Loucy (cell line): ENCODE data around the gene ENKUR.
"Not testable (repeated sequence)": the region's sequence is repeated elsewhere in the genome, so short reads cannot be mapped to it uniquely, and the experiment has no call there.

Source experiments
- H2AFZ ChIP-seq: fragments of 200-600 bp; sonication (generic); 2 replicates; pipeline ENCODE4 v1.6.0; 2016; ENCODE audit warnings: antibody characterized with exemption, mild to moderate bottlenecking, low read length, moderate library complexity
- H3F3A ChIP-seq: fragments of 200-600 bp; 2 replicates; pipeline ENCODE4 v1.6.0; 2016; ENCODE audit warnings: antibody characterized with exemption, low read depth, mild to moderate bottlenecking
- H3K27me3 ChIP-seq: fragments of 200-600 bp; sonication (generic); 2 replicates; pipeline ENCODE4 v1.6.1; 2014; ENCODE audit warnings: low read length, mild to moderate bottlenecking; ENCODE audit not compliant: insufficient read depth, poor library complexity, severe bottlenecking
- H3K36me3 ChIP-seq: fragments of 200-600 bp; sonication (generic); 2 replicates; pipeline ENCODE4 v1.6.1; 2016; ENCODE audit warnings: low read length; ENCODE audit not compliant: insufficient read depth
- H3K4me1 ChIP-seq: fragments of 200-600 bp; sonication (generic); 2 replicates; pipeline ENCODE4 v1.5.1; 2014; ENCODE audit warnings: low read length, mild to moderate bottlenecking; ENCODE audit not compliant: insufficient read depth, poor library complexity, severe bottlenecking
- H3K4me2 ChIP-seq: fragments of 200-600 bp; sonication (generic); 2 replicates; pipeline ENCODE4 v1.6.0; 2014; ENCODE audit warnings: antibody characterized with exemption, low read length, low read depth, mild to moderate bottlenecking; ENCODE audit not compliant: poor library complexity, severe bottlenecking
- H3K4me3 ChIP-seq: fragments of 200-600 bp; sonication (generic); 2 replicates; pipeline ENCODE4 v1.5.1; 2014; ENCODE audit warnings: low read length, mild to moderate bottlenecking, mixed read lengths; ENCODE audit not compliant: poor library complexity, severe bottlenecking
- H3K79me2 ChIP-seq: fragments of 200-600 bp; sonication (generic); 2 replicates; pipeline ENCODE4 v1.6.1; 2014; ENCODE audit warnings: low read length; ENCODE audit not compliant: insufficient read depth
- H3K9ac ChIP-seq: fragments of 200-600 bp; sonication (generic); 2 replicates; pipeline ENCODE4 v1.6.0; 2014; ENCODE audit warnings: mild to moderate bottlenecking, low read depth, low read length, moderate library complexity; ENCODE audit not compliant: poor library complexity, severe bottlenecking
- H3K9me2 ChIP-seq: fragments of 200-600 bp; sonication (generic); replicated peaks from 2 replicates; pipeline ENCODE4 v1.6.1; 2016; ENCODE audit warnings: low read depth, low read length, mixed read lengths
- H3K9me3 ChIP-seq: fragments of 200-600 bp; sonication (generic); 2 replicates; pipeline ENCODE4 v1.6.1; 2014; ENCODE audit warnings: mild to moderate bottlenecking, antibody characterized with exemption, low read length, low read depth; ENCODE audit not compliant: insufficient read depth
- H4K20me1 ChIP-seq: fragments of 200-600 bp; sonication (generic); 2 replicates; pipeline ENCODE4 v1.6.0; 2014; ENCODE audit warnings: antibody characterized with exemption, low read length, mild to moderate bottlenecking; ENCODE audit not compliant: insufficient read depth, poor library complexity, severe bottlenecking
- EZH2phosphoT487 ChIP-seq: fragments of 200-600 bp; IDR thresholded peaks from 2 replicates; pipeline ENCODE4 v1.6.1; 2018; ENCODE audit warnings: antibody characterized with exemption, mild to moderate bottlenecking, moderate library complexity, borderline replicate concordance
- TF ChIP-seq, protein P1 (sequence below): fragments of 200-600 bp; sonication (generic); conservative IDR thresholded peaks from 2 replicates; pipeline ENCODE4 v1.5.1; 2014; ENCODE audit warnings: mild to moderate bottlenecking, antibody characterized with exemption, low read length

ENKUR gene

DNA sequence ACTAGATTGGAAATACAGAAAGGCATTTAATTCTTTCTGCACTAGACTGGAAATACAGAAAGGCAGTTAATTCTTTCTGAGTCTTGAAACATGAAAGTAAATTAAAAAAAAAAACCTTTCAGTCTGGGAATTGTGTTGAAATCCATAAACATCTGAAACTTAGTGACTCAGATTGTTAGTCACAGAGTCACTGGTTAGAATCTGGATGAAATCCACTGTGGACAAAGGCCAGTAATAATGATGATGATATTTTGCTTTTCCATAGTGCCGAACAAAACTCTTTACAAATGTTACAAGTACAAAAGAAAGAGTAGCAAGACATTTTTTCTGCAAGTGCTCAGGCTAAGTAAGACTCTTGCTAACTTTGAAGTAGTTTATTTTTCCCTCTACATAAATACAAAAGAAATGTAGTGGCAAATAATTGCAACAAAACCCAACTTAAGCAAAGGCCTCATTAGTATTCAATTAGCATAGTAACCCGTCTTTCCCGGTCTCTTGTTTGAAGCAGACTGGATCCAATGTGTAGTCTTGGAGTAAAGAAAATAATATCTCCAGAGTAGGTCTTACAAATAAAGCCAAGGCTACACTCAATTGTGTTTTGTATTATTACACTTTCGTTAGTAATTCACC, 57.8 kb downstream of the ENKUR start:
- Histone ChIP-seq H3K9me3 (no peaks in the 10 kb centered on the region), H3F3A (no peaks in the 10 kb centered on the region), H3K9me2 (no peaks in the 10 kb centered on the region), H3K4me1 (no peaks in the 10 kb centered on the region), H3K4me2 (no peak overlapping the region), H2AFZ (no peak overlapping the region), H3K79me2 (no peaks in the 10 kb centered on the region), H3K9ac (no peak overlapping the region), H3K36me3 (no peaks in the 10 kb centered on the region), H3K4me3 (no peak overlapping the region), H3K27me3 (no peaks in the 10 kb centered on the region), H4K20me1 (no peaks in the 10 kb centered on the region)
- TF ChIP-seq, protein P1, sequence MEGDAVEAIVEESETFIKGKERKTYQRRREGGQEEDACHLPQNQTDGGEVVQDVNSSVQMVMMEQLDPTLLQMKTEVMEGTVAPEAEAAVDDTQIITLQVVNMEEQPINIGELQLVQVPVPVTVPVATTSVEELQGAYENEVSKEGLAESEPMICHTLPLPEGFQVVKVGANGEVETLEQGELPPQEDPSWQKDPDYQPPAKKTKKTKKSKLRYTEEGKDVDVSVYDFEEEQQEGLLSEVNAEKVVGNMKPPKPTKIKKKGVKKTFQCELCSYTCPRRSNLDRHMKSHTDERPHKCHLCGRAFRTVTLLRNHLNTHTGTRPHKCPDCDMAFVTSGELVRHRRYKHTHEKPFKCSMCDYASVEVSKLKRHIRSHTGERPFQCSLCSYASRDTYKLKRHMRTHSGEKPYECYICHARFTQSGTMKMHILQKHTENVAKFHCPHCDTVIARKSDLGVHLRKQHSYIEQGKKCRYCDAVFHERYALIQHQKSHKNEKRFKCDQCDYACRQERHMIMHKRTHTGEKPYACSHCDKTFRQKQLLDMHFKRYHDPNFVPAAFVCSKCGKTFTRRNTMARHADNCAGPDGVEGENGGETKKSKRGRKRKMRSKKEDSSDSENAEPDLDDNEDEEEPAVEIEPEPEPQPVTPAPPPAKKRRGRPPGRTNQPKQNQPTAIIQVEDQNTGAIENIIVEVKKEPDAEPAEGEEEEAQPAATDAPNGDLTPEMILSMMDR: no peak
- no peak for TF ChIP-seq EZH2phosphoT487

DNA sequence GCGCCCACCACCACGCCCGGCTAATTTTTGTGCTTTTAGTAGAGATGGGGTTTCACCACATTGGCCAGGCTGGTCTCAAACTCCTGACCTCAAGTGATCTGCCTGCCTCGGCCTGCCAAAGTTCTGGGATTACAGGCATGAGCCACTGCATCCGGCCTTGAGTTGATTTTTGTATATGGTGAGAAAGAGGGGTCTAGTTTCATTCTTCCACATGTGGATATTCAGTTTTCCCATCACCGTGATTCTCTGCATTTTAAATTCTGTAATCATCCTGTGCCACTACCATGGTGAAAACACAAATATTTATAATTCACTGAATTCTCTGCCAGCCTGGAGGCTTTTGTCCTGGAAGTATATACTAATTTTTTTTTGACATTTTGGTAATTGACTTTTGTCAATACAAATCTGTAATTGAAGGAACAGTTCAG, 58.3 kb downstream of the ENKUR start:
- not testable (repeated sequence) for H3K79me2 ChIP-seq, H2AFZ ChIP-seq, H3F3A ChIP-seq, H3K4me1 ChIP-seq, H3K9me3 ChIP-seq, H4K20me1 ChIP-seq, H3K9me2 ChIP-seq, H3K9ac ChIP-seq, H3K27me3 ChIP-seq, H3K4me3 ChIP-seq, H3K4me2 ChIP-seq, H3K36me3 ChIP-seq

DNA sequence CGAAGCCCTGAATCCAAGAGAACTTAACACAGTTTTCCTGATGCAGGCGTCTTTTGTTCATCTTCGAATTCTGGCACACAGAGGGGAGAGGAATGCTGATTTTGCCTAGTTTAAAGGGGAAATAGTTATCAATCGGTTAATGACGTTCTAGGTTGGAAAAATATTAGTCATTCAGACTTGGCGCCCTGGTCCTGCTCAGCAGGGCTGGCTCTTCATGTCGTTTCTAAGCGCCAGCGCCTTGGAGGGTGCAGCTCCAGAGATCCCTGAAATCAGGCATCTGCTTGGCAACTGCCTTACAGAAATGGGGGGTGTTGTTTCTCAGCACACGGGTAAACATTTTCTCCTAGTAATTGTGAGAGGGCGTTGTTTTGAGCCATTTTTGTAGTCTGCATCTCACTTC, 62.3 kb downstream of the ENKUR start:
- Histone ChIP-seq H3K9ac (no peak overlapping the region), H3K4me3 (no peak overlapping the region), H3K9me2 (no peaks in the 10 kb centered on the region), H2AFZ (peak overlapping the region; percentile 96; the same call in 1 of the 2 replicates), H3K36me3 (no peaks in the 10 kb centered on the region), H3K27me3 (peaks cover 9% of the 10 kb centered on the region), H3K79me2 (no peaks in the 10 kb centered on the region), H3K9me3 (no peaks in the 10 kb centered on the region), H3K4me1 (peaks cover 8% of the 10 kb centered on the region), H3F3A (no peaks in the 10 kb centered on the region), H4K20me1 (no peaks in the 10 kb centered on the region), H3K4me2 (peak overlapping the region; percentile 87)
- TF ChIP-seq, protein P1: no peak
- TF ChIP-seq EZH2phosphoT487: no peak
